PFSK-1 (cell line): ENCODE measurements around the gene MYLIP.

Experiments
- FOXP2 ChIP-seq: optimal IDR thresholded peaks from 2 replicates; pipeline ENCODE3; 2011; ENCODE audit warnings: borderline replicate concordance, control low read depth, inconsistent platforms; ENCODE audit not compliant: insufficient read depth; ENCODE audit errors: extremely low read length, extremely low read depth
- POLR2AphosphoS5 ChIP-seq: IDR thresholded peaks from 2 replicates; pipeline ENCODE4 v1.6.1; 2012; ENCODE audit warnings: low read depth, mild to moderate bottlenecking, control low read depth, low read length, moderate library complexity
- REST ChIP-seq, 2 experiments: IDR thresholded peaks; 2 replicates each; pipeline versions ENCODE4 v1.6.1 to v1.8.0; 2011 to 2012; ENCODE audit warnings: low read depth in 2 of 2, low read length in 2 of 2, control low read depth in 1 of 2, inconsistent platforms in 1 of 2, mild to moderate bottlenecking in 1 of 2, moderate library complexity in 1 of 2; ENCODE audit not compliant: insufficient read depth in 1 of 2
- SIN3A ChIP-seq: IDR thresholded peaks from 2 replicates; pipeline ENCODE4 v1.6.1; 2012; ENCODE audit warnings: mild to moderate bottlenecking, low read length, moderate library complexity, borderline replicate concordance; ENCODE audit not compliant: insufficient read depth
- TAF1 ChIP-seq: IDR thresholded peaks from 2 replicates; pipeline ENCODE4 v1.6.1; 2012; ENCODE audit warnings: low read length, control low read depth, borderline replicate concordance; ENCODE audit not compliant: insufficient read depth

The MYLIP gene

GRCh38 chr6:16129623-16130401 is 926 bp downstream of the MYLIP start:
- TF ChIP-seq POLR2AphosphoS5: no peak; the same call in 1 of the 2 replicates
- no peak for TF ChIP-seq REST (IDR thresholded peaks at IDR 0.05; ENCODE audit: insufficient read depth in 1 of 2, low read depth in 2 of 2, low read length in 2 of 2)
- no peak for TF ChIP-seq FOXP2
- 0 out of 2 replicates have a peak, but pooled peaks have one; percentile 46 for TF ChIP-seq SIN3A
- peak; percentile 38; the same call in 1 of the 2 replicates for TF ChIP-seq TAF1

GRCh38 chr6:16130437-16130891 is 1.6 kb downstream of the MYLIP start:
- TF ChIP-seq FOXP2 (no peak), TAF1 (no peak), SIN3A (0 out of 2 replicates have a peak, but pooled peaks have one; percentile 4)

GRCh38 chr6:16130932-16131387 is 2.1 kb downstream of the MYLIP start:
- TF ChIP-seq POLR2AphosphoS5 (peak; percentile 51; the same call in 1 of the 2 replicates), FOXP2 (no peak), REST (IDR thresholded peaks at IDR 0.05; ENCODE audit: insufficient read depth in 1 of 2, low read depth in 2 of 2, low read length in 2 of 2) (no peak), SIN3A (peak; percentile 83; the same call in 1 of the 2 replicates), TAF1 (peak; percentile 71; the same call in 1 of the 2 replicates)

GRCh38 chr6:16132909-16133308 is 4.0 kb downstream of the MYLIP start:
- TF ChIP-seq FOXP2 (no peak), REST (IDR thresholded peaks at IDR 0.05; ENCODE audit: insufficient read depth in 1 of 2, low read depth in 2 of 2, low read length in 2 of 2) (no peak), POLR2AphosphoS5 (no peak), SIN3A (no peak), TAF1 (no peak)

- TF ChIP-seq SIN3A (no peak), REST (IDR thresholded peaks at IDR 0.05; ENCODE audit: insufficient read depth in 1 of 2, low read depth in 2 of 2, low read length in 2 of 2) (no peak), FOXP2 (no peak), TAF1 (no peak), POLR2AphosphoS5 (no peak)
Measured at GRCh38 chr6:16134430-16134829, 5.5 kb downstream of the MYLIP start.
